Measurements from ENCODE around the gene CASK.

Gene CASK

DNA sequence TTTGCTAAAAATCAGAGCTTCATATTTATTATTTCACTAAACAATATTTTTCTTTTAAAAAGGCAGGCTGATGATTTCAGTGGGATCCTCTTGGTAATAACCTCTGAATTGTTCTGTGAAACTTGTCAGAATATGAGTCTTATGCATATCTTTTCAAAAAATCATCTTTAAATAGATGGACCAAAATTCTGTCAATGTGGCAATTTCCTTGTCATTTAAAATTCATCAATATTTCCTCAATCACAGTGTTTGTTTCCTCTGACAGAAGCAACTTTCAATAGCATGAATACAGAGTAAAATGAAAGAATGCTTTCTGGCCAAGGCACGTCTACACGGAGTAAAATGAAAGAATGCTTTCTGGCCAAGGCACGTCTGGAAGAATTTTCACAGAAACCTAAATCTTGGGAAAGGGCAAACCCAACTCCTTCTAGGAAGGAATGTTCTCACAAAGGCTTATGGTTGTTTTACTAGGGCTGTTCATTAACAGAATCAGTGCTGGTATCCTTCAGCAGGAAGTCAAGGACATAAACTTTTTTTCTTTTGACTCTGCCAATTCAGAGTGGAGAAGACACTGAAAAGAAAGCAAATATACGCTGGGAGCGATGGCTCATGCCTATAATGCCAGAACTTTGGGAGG lies 333.6 kb downstream of the CASK start:
- Histone ChIP-seq H3K36me3 (ENCODE audit: control insufficient read depth, insufficient read depth, low read length) (no peaks in the 10 kb centered on the region), H3K4me1 (ENCODE audit: control insufficient read depth, insufficient read depth, low read length, poor library complexity, severe bottlenecking) (no peaks in the 10 kb centered on the region), H3K9me3 (ENCODE audit: control insufficient read depth, low read length) (no peaks in the 10 kb centered on the region), H3K4me3 (ENCODE audit: extremely low read depth, insufficient read depth, low read length, poor library complexity, severe bottlenecking) (no peak overlapping the region), H3K27ac (ENCODE audit: low read depth, low read length, severe bottlenecking) (no peak overlapping the region)
- 90 to 100% methylated on average over 2 of the region's 5 CpGs for WGBS, 2 experiments (ENCODE audit: insufficient coverage in 2 of 2)

DNA sequence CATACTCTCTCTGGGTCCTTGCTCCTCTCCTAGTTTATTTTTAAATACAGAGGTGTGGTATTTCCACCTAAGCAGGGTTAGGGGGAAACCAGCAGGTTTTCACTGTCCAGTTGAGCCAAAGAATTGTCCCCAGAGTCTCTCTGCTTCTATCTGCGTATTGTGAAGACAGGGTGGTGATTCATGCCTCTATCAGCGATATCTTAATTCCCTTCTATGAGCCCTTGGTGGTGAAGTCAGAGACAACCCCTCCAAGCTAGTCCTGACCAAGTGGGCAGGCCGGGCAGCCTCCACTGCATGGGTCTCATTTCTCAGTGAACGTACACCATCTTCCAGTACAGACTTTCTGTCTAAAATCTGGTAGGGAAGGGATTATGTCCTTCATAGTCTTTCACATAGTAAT lies 335.1 kb downstream of the CASK start:
- Histone ChIP-seq H3K4me3 (ENCODE audit: extremely low read depth, insufficient read depth, low read length, poor library complexity, severe bottlenecking) (no peak overlapping the region), H3K27ac (ENCODE audit: low read depth, low read length, severe bottlenecking) (no peak overlapping the region), H3K36me3 (ENCODE audit: control insufficient read depth, insufficient read depth, low read length) (no peaks in the 10 kb centered on the region), H3K9me3 (ENCODE audit: control insufficient read depth, low read length) (no peaks in the 10 kb centered on the region), H3K4me1 (ENCODE audit: control insufficient read depth, insufficient read depth, low read length, poor library complexity, severe bottlenecking) (no peaks in the 10 kb centered on the region)
- WGBS, 2 experiments (ENCODE audit: insufficient coverage in 2 of 2), result 100% methylated on average over 1 of the region's 4 CpGs; no CpG with 5 or more reads in 1 of the 2 experiments

DNA sequence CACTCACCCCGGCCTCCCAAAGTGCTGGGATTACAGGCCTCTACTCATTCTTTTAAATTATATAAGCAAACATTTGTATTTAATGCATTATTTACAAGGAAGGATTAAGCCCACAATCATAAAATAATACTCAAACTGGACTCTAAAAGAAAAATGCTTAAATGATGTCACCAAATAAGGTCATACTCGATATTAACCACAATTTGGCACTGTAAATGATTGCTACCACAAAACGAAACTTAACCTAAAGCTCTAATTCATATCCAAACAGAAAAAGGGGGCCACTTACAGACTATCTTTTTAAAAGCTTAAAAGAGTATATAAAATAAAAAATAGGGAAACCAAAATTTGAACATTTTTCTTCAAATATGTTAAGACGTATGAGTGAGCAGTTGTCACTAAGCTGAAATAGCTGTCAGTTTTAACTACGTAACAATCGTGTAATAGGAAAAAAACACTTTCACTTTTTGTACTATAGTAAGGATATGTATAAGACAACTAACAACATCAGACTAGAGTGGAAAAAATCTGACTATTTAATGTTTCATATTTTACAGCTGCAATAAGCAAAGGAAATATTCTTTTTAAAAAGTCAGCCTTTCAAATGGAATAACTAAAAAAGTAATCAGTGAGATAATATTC lies 342.8 kb downstream of the CASK start:
- Histone ChIP-seq H3K4me1 (ENCODE audit: control insufficient read depth, insufficient read depth, low read length, poor library complexity, severe bottlenecking) (no peaks in the 10 kb centered on the region), H3K9me3 (ENCODE audit: control insufficient read depth, low read length) (no peaks in the 10 kb centered on the region), H3K36me3 (ENCODE audit: control insufficient read depth, insufficient read depth, low read length) (peaks cover 8% of the 10 kb centered on the region), H3K4me3 (ENCODE audit: extremely low read depth, insufficient read depth, low read length, poor library complexity, severe bottlenecking) (no peak overlapping the region), H3K27ac (ENCODE audit: low read depth, low read length, severe bottlenecking) (no peak overlapping the region)
- WGBS, 2 experiments (ENCODE audit: insufficient coverage in 2 of 2), result no CpG with 5 or more reads among the region's 6 CpGs

DNA sequence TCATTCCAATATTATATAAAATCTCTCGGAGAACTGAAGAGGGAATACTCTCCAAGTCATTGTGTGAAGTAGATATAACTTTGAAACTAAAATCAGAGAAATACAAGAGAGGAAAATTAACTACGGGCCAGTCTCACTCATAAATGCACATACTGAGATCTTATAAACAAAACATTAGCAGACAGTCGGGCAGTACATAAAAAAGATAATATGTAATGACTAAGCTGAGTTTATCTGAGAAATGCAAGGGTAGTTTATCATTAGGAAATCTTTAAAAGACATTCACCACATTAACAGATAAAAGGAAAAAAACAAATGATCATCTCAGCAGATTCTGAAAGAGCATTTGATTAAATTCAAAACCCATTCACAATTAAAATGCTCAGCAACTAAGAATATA lies 359.5 kb downstream of the CASK start:
- peaks cover 9% of the 10 kb centered on the region for H3K36me3 ChIP-seq (ENCODE audit: control insufficient read depth, insufficient read depth, low read length)
- H3K4me3 ChIP-seq (ENCODE audit: extremely low read depth, insufficient read depth, low read length, poor library complexity, severe bottlenecking), result no peak overlapping the region
- no CpG with 5 or more reads among the region's 3 CpGs for WGBS, 2 experiments (ENCODE audit: insufficient coverage in 2 of 2)
- no peaks in the 10 kb centered on the region for H3K4me1 ChIP-seq (ENCODE audit: control insufficient read depth, insufficient read depth, low read length, poor library complexity, severe bottlenecking)
- H3K27ac ChIP-seq (ENCODE audit: low read depth, low read length, severe bottlenecking), result no peak overlapping the region
- H3K9me3 ChIP-seq (ENCODE audit: control insufficient read depth, low read length), result no peaks in the 10 kb centered on the region

DNA sequence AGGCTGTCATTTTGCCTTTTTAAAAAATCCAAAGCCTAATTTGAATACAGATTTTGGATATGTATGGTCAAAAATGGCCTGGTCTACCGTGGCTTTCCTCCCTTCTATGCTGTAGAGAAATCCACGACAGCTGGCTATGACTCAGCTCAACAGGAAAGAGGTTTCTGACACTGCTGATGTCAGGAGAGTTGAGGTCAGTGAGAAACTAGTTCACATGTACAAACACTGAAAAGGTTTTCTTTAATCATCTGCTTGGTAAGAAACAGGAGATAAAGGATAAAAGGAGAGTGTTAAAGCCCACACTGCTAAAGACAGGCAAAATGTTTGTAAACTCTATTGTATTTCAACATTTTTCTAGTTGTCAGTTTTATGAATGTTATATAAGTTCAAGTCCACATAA lies 362.3 kb downstream of the CASK start:
- H3K9me3 ChIP-seq (ENCODE audit: control insufficient read depth, low read length), result no peaks in the 10 kb centered on the region
- H3K36me3 ChIP-seq (ENCODE audit: control insufficient read depth, insufficient read depth, low read length), result peaks cover 3% of the 10 kb centered on the region
- no peaks in the 10 kb centered on the region for H3K4me1 ChIP-seq (ENCODE audit: control insufficient read depth, insufficient read depth, low read length, poor library complexity, severe bottlenecking)
- H3K27ac ChIP-seq (ENCODE audit: low read depth, low read length, severe bottlenecking), result peak overlapping the region; percentile 59
- no peak overlapping the region for H3K4me3 ChIP-seq (ENCODE audit: extremely low read depth, insufficient read depth, low read length, poor library complexity, severe bottlenecking)
- WGBS, 2 experiments (ENCODE audit: insufficient coverage in 2 of 2), result no CpG with 5 or more reads among the region's 2 CpGs

DNA sequence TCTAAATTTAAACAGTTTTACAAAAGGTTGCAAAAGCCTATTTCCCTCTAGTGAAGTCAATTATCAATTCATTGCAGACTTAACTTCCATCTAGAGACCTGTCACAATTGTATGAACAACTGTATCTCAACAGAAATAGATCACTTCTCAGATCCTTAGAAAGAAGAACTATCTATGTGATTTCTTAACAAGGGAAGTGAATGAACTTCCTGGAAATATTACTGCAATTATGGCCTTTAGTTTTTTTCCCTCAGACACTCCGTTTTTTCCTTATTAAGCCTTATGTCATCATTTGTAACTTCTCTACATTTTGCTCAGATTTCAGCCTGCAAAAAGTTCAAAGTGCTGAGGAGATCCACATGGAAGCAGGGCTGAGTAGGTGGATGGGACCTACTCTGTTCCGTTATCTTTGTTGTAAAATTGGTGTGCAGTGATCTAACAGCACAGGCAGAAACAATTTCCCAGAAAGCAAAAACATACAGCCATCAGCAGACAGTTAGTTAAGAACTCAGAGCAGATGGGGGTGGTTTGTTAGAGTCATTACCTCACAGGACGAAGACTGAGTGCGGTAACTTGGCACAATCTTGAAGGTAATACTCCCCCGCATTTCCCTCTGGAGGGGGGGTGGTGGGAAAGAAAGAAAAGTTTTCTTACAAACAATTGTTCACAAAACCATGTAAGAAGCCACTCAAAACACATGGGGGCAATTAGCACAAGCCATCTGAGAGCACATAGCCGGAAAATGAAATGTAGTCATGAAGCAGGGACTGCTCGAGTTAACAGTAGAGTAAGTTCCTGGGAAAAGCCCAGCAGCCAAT lies 363.9 kb downstream of the CASK start:
- Histone ChIP-seq H3K27ac (ENCODE audit: low read depth, low read length, severe bottlenecking) (peak overlapping the region; percentile 59), H3K9me3 (ENCODE audit: control insufficient read depth, low read length) (no peaks in the 10 kb centered on the region), H3K4me3 (ENCODE audit: extremely low read depth, insufficient read depth, low read length, poor library complexity, severe bottlenecking) (no peak overlapping the region), H3K36me3 (ENCODE audit: control insufficient read depth, insufficient read depth, low read length) (peaks cover 3% of the 10 kb centered on the region), H3K4me1 (ENCODE audit: control insufficient read depth, insufficient read depth, low read length, poor library complexity, severe bottlenecking) (no peaks in the 10 kb centered on the region)
- WGBS, 2 experiments (ENCODE audit: insufficient coverage in 2 of 2), result no CpG with 5 or more reads among the region's 7 CpGs

DNA sequence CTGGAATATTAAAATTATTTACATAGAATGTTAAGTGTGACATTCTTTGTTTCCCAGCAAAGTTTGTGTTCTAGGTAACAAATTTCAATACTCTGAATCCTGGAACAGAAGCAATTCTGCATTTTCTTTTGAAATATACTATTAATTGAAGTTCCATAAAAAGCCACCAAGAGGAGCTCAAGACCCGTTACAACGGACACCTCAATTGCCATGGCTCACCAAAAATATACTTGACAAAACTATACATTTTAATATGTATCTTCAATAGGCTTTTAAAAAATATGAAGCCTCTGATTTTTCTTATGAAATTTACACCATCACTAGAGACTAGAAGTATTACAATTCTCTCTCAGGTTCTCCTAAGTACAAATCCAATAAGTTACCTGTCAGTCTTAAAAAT lies 364.8 kb downstream of the CASK start:
- Histone ChIP-seq H3K4me3 (ENCODE audit: extremely low read depth, insufficient read depth, low read length, poor library complexity, severe bottlenecking) (no peak overlapping the region), H3K36me3 (ENCODE audit: control insufficient read depth, insufficient read depth, low read length) (peaks cover 6% of the 10 kb centered on the region), H3K9me3 (ENCODE audit: control insufficient read depth, low read length) (no peaks in the 10 kb centered on the region), H3K27ac (ENCODE audit: low read depth, low read length, severe bottlenecking) (no peak overlapping the region), H3K4me1 (ENCODE audit: control insufficient read depth, insufficient read depth, low read length, poor library complexity, severe bottlenecking) (no peaks in the 10 kb centered on the region)
- WGBS, 2 experiments (ENCODE audit: insufficient coverage in 2 of 2), result no CpG with 5 or more reads among the region's 2 CpGs

DNA sequence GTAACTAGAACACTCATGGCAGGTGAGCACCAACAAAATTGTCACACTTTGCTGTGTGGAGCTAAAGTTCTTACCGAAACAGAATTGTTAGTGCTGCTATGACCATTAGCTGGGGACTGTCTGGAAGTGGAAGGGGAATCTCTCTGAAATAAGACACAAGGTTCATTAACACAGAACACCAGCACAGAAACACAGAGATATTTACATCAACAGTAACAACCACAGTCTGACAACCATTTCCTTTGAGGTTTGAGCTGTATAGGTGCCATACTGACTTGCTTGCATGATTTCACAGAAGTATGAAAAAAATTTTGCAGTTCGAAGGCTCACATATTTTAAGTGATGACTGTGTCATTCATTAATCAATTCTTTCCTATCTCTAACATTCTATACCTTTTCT lies 366.4 kb downstream of the CASK start:
- WGBS, 2 experiments (ENCODE audit: insufficient coverage in 2 of 2), result no CpG with 5 or more reads among the region's 2 CpGs
- Histone ChIP-seq H3K27ac (ENCODE audit: low read depth, low read length, severe bottlenecking) (no peak overlapping the region), H3K4me1 (ENCODE audit: control insufficient read depth, insufficient read depth, low read length, poor library complexity, severe bottlenecking) (no peaks in the 10 kb centered on the region)

DNA sequence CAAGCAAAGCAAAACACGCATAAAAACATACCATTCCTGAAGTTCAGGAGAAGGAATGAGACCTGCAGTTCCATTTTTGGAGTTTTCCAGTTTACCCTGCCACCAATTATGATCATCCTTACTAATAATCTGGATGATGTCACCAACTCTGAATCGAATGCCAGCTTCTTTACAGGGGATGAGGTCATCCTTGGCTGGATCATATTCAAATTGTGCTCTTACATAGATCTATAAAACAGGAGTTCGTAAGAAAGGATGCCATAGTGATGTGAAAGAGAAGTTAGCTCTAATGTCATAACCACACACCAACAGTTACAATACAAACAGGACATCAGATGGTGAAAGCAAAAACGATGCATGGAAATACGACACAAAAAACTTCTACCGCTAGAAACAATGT lies 369.7 kb downstream of the CASK start:
- Histone ChIP-seq H3K27ac (ENCODE audit: low read depth, low read length, severe bottlenecking) (no peak overlapping the region), H3K4me3 (ENCODE audit: extremely low read depth, insufficient read depth, low read length, poor library complexity, severe bottlenecking) (no peak overlapping the region), H3K9me3 (ENCODE audit: control insufficient read depth, low read length) (no peaks in the 10 kb centered on the region), H3K4me1 (ENCODE audit: control insufficient read depth, insufficient read depth, low read length, poor library complexity, severe bottlenecking) (no peaks in the 10 kb centered on the region), H3K36me3 (ENCODE audit: control insufficient read depth, insufficient read depth, low read length) (peaks cover 7% of the 10 kb centered on the region)
- 80% methylated on average over 1 of the region's 6 CpGs; no CpG with 5 or more reads in 1 of the 2 experiments for WGBS, 2 experiments (ENCODE audit: insufficient coverage in 2 of 2)

More for the DNA sequence above, 366.4 kb downstream of the CASK start:
- Histone ChIP-seq H3K9me3 (ENCODE audit: control insufficient read depth, low read length) (no peaks in the 10 kb centered on the region), H3K36me3 (ENCODE audit: control insufficient read depth, insufficient read depth, low read length) (peaks cover 10% of the 10 kb centered on the region), H3K4me3 (ENCODE audit: extremely low read depth, insufficient read depth, low read length, poor library complexity, severe bottlenecking) (no peak overlapping the region)

DNA sequence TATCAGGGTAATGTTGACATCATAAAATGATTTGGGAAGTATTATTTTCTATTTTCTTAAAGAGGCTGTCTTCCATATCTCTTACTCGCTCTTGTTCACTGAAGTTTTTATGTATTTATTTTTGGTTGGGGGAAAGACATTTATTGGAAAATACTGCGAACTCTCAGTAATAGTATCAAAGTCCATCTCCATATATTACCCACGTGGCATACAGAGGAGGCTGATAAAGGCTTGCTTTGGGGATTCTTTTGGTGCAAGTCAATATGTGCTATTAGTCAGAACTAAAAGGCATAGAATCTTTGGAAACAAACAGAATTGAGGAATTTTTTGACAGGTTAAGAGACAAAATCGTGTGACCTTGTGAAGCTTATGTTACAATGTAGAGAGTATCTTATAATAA lies 374.9 kb downstream of the CASK start:
- Histone ChIP-seq H3K36me3 (ENCODE audit: control insufficient read depth, insufficient read depth, low read length) (peaks cover 10% of the 10 kb centered on the region), H3K27ac (ENCODE audit: low read depth, low read length, severe bottlenecking) (no peak overlapping the region), H3K4me1 (ENCODE audit: control insufficient read depth, insufficient read depth, low read length, poor library complexity, severe bottlenecking) (no peaks in the 10 kb centered on the region), H3K9me3 (ENCODE audit: control insufficient read depth, low read length) (no peaks in the 10 kb centered on the region), H3K4me3 (ENCODE audit: extremely low read depth, insufficient read depth, low read length, poor library complexity, severe bottlenecking) (no peak overlapping the region)
- no CpG with 5 or more reads among the region's 4 CpGs for WGBS, 2 experiments (ENCODE audit: insufficient coverage in 2 of 2)

DNA sequence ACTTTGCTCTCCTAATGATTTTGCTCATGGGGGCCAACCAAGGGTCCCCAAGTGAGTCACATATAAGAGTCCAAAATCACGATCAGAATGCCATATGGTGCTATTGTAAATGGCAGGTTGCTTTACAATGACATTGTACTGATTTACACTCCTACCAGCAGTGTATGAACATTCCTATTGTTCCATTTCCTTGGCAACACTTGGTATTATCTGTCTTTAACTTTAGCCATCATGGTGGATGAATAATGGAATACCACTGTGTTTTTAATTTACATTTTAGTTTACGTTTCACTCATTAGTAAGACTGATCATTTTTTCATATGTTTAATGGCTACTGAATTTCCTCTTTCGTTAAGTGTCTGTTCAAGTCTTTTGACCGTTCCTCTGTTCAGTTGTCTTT lies 379.7 kb downstream of the CASK start:
- no peaks in the 10 kb centered on the region for H3K9me3 ChIP-seq (ENCODE audit: control insufficient read depth, low read length)
- no peak overlapping the region for H3K4me3 ChIP-seq (ENCODE audit: extremely low read depth, insufficient read depth, low read length, poor library complexity, severe bottlenecking)
- H3K27ac ChIP-seq (ENCODE audit: low read depth, low read length, severe bottlenecking), result no peak overlapping the region
- WGBS, 2 experiments (ENCODE audit: insufficient coverage in 2 of 2), result no CpG with 5 or more reads among the region's 4 CpGs
- peaks cover 4% of the 10 kb centered on the region for H3K4me1 ChIP-seq (ENCODE audit: control insufficient read depth, insufficient read depth, low read length, poor library complexity, severe bottlenecking)
- H3K36me3 ChIP-seq (ENCODE audit: control insufficient read depth, insufficient read depth, low read length), result peaks cover 32% of the 10 kb centered on the region

Data from mesodermal cell (in vitro differentiated cells).